ENCODE results near the gene ADAM19.

Gene ADAM19

GRCh38 chr5:157562111-157562581, 13.4 kb downstream of the ADAM19 start:
- DNase-seq: no peak

GRCh38 chr5:157561110-157561509, 14.5 kb downstream of the ADAM19 start:
- no peak for DNase-seq

- DNase-seq: no peak
Measured at GRCh38 chr5:157559301-157559700, 16.3 kb downstream of the ADAM19 start.

- no peak for DNase-seq
Measured at GRCh38 chr5:157558681-157559080, 16.9 kb downstream of the ADAM19 start.

- no peak for DNase-seq
Measured at GRCh38 chr5:157558041-157558595, 17.5 kb downstream of the ADAM19 start.

- no peak for DNase-seq
Measured at GRCh38 chr5:157556615-157557418, 18.8 kb downstream of the ADAM19 start.

GRCh38 chr5:157555037-157555640, 20.4 kb downstream of the ADAM19 start:
- DNase-seq: no peak

- DNase-seq: no peak
Measured at GRCh38 chr5:157554179-157555036, 21.2 kb downstream of the ADAM19 start.

GRCh38 chr5:157552650-157553049, 22.9 kb downstream of the ADAM19 start:
- no peak for DNase-seq

GRCh38 chr5:157550663-157551062, 24.9 kb downstream of the ADAM19 start:
- peak; percentile 42 for DNase-seq

GRCh38 chr5:157549954-157550549, 25.5 kb downstream of the ADAM19 start:
- peak; percentile 39 for DNase-seq

- no peak for DNase-seq
Measured at GRCh38 chr5:157549283-157549629, 26.3 kb downstream of the ADAM19 start.

- no peak for DNase-seq
Measured at GRCh38 chr5:157548513-157549282, 26.9 kb downstream of the ADAM19 start.

- no peak for DNase-seq
Measured at GRCh38 chr5:157547941-157548512, 27.5 kb downstream of the ADAM19 start.

GRCh38 chr5:157546456-157547100, 29.0 kb downstream of the ADAM19 start:
- no peak for DNase-seq

- peak; percentile 47 for DNase-seq
Measured at GRCh38 chr5:157545610-157546310, 29.8 kb downstream of the ADAM19 start.

GRCh38 chr5:157544623-157544989, 31.0 kb downstream of the ADAM19 start:
- peak; percentile 87 for DNase-seq

GRCh38 chr5:157543825-157544622, 31.6 kb downstream of the ADAM19 start:
- no peak for DNase-seq

GRCh38 chr5:157542282-157543000, 33.1 kb downstream of the ADAM19 start:
- no peak for DNase-seq

Measured in activated CD4-positive, alpha-beta T cell treated with anti-CD3 and anti-CD28 coated beads, Interleukin-10, Interleukin-2, amounts not matched to agents 100 ng/mL and 50 ng/mL, durations not matched to agents 16 hours and 8 hours (primary cell).